ENCODE results near the gene DGKD.

- TF ChIP-seq CTCF (IDR thresholded peaks at IDR 0.05; ENCODE audit: borderline replicate concordance, extremely low read depth, low read length, poor library complexity, severe bottlenecking): no peak
- TF ChIP-seq EZH2 (IDR thresholded peaks at IDR 0.05; ENCODE audit: borderline replicate concordance, low read depth, low read length, severe bottlenecking): no peak
Observed at GRCh38 chr2:233439191-233439590, 84.9 kb downstream of the DGKD start.
